K562 (cell line): ENCODE measurements around the gene CCDC34. TPM values are rescaled to one million over a fixed set of nuclear protein-coding genes. Genes with fewer than 3 reads are reported as not detected.

Experiments
- ETV6 ChIP-seq, 3 experiments: fragments of 150-350 bp in 1 of 3; sonication (generic) in 1 of 3; formaldehyde crosslinking in 1 of 3; IDR thresholded peaks; 2 replicates each; pipeline versions ENCODE4 v1.6.1 to v1.8.0; 2014 to 2022; ENCODE audit warnings: borderline replicate concordance in 2 of 3, low read depth in 2 of 3, antibody characterized with exemption in 1 of 3, low read length in 1 of 3, mild to moderate bottlenecking in 1 of 3, missing genetic modification reagents in 1 of 3
- PCBP1 ChIP-seq: fragments of 200-400 bp; formaldehyde crosslinking; IDR thresholded peaks from 2 replicates; pipeline ENCODE4 v1.6.1; 2018; ENCODE audit warnings: mild to moderate bottlenecking, low read depth, low read length; ENCODE audit not compliant: poor library complexity, severe bottlenecking
- SETDB1 ChIP-seq: IDR thresholded peaks from one replicate; pipeline ENCODE4 v1.6.1; 2012; ENCODE audit warnings: low read length, control low read depth, inconsistent platforms
- SNAPC5 ChIP-seq: fragments of 250-450 bp; sonication (Bioruptor Pico); IDR thresholded peaks from 2 replicates; pipeline ENCODE4 v1.8.0; 2021; ENCODE audit warnings: moderate library complexity, mild to moderate bottlenecking, inconsistent platforms
- ZBTB40 ChIP-seq, 2 experiments: fragments of 450-650 bp in 1 of 2; sonication (generic) in 1 of 2; formaldehyde crosslinking in 1 of 2; IDR thresholded peaks; 2 replicates each; pipeline versions ENCODE4 v1.7.1 to v1.9.0; 2016 to 2022; ENCODE audit warnings: inconsistent platforms in 1 of 2, mild to moderate bottlenecking in 1 of 2, missing genetic modification reagents in 1 of 2
- polyA plus RNA-seq, 8 experiments: library from polyadenylated mRNA; depleted of rRNA in 4 of 8; stranded (reverse) in 5 of 8; unstranded in 3 of 8; fragments of >200 nt; fragmentation: Nextera tagmentation in 2 of 8; fragmentation: Illumina TruSeq in 1 of 8; extraction: Ambion mirVana in 2 of 8; extraction: Trizol in 1 of 8; gene quantifications; 2 replicates each; pipeline versions ENCODE4 v1.2.1 to v1.2.3, GENCODE V29; 2011 to 2014; ENCODE audit warnings: inconsistent platforms in 1 of 8, missing spikeins in 1 of 8
- total RNA-seq, 7 experiments: library from RNA; depleted of rRNA in 6 of 7; stranded (reverse); fragments of >200 nt in 6 of 7; fragmentation: Illumina TruSeq in 2 of 7; extraction: Trizol in 2 of 7; gene quantifications; 2 replicates each; pipeline versions ENCODE4 v1.2.1 to v1.2.3, GENCODE V29; 2011 to 2021; ENCODE audit warnings: low replicate concordance in 1 of 7

The CCDC34 gene
- total and polyA plus RNA-seq, 9 of the 15 experiments (the other 6 are each of a cell fraction or from before 2014, with no cell fraction given), result 6.2 to 42.0 (median 15.7) TPM

- TF ChIP-seq ZBTB40 (IDR thresholded peaks at IDR 0.05) (no peak), ZBTB40 (CRISPR knock-in tag; IDR thresholded peaks at IDR 0.05) (no peak), PCBP1 (no peak), ETV6 (IDR thresholded peaks at IDR 0.05; ENCODE audit: borderline replicate concordance in 1 of 2, low read depth in 2 of 2, low read length in 1 of 2) (no peak), ETV6 (CRISPR knock-in tag; IDR thresholded peaks at IDR 0.05; ENCODE audit: borderline replicate concordance) (no peak), SNAPC5 (CRISPR knock-in tag) (no peak), SETDB1 (no peak)
These were observed 21.2 kb upstream of the CCDC34 start (continued) for GRCh38 chr11:27384227-27384626.
